ENCODE results near the gene FURIN.

FURIN gene

DNA sequence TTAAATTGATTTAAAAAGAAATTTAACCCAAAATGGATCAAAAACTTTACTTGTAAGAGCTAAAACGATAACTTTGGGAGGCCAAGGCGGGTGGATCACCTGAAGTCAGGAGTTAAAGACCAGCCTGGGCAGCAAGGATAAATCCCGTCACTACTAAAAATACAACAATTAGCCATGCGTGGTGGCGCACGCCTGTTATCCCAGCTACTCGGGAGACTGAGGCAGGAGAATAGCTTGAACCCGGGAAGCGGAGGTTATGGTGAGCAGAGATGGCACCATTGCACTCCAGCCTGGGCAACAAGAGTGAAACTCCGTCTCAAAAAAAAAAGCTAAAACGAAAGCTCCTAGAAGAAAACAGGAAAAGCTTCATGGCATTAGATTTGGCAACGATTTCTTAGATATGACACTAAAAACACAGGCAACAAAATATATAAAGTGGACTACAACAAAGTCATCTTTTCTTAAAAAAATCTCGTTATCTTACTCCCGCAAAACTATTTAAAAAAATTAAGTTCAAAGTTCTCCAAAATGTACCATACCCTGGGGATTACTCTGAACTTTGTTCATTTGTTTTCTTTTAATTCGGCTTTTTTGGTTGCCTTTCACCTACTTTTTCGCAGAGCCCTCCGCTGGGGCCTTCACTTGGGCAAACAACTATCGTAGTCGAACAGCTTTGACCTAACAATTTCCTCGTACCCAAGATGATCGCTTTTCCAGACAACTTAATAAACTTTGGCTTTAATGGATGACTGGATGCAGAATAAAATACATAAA, 61.0 kb downstream of the FURIN start:
- no peaks in the 10 kb centered on the region for H3K36me3 ChIP-seq
- peak overlapping the region; percentile 79 for H3K4me3 ChIP-seq (ENCODE audit: low read depth, low read length)
- no peaks in the 10 kb centered on the region for H3K27me3 ChIP-seq
- no peak for DNase-seq
- H3K4me1 ChIP-seq: 0 out of 2 replicates have a peak, but pooled peaks cover 3% of the 10 kb centered on the region
- TF ChIP-seq, protein P1, sequence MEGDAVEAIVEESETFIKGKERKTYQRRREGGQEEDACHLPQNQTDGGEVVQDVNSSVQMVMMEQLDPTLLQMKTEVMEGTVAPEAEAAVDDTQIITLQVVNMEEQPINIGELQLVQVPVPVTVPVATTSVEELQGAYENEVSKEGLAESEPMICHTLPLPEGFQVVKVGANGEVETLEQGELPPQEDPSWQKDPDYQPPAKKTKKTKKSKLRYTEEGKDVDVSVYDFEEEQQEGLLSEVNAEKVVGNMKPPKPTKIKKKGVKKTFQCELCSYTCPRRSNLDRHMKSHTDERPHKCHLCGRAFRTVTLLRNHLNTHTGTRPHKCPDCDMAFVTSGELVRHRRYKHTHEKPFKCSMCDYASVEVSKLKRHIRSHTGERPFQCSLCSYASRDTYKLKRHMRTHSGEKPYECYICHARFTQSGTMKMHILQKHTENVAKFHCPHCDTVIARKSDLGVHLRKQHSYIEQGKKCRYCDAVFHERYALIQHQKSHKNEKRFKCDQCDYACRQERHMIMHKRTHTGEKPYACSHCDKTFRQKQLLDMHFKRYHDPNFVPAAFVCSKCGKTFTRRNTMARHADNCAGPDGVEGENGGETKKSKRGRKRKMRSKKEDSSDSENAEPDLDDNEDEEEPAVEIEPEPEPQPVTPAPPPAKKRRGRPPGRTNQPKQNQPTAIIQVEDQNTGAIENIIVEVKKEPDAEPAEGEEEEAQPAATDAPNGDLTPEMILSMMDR (IDR thresholded peaks at IDR 0.05; ENCODE audit: low read depth, low read length): no peak
- no peaks in the 10 kb centered on the region for H3K9me3 ChIP-seq

DNA sequence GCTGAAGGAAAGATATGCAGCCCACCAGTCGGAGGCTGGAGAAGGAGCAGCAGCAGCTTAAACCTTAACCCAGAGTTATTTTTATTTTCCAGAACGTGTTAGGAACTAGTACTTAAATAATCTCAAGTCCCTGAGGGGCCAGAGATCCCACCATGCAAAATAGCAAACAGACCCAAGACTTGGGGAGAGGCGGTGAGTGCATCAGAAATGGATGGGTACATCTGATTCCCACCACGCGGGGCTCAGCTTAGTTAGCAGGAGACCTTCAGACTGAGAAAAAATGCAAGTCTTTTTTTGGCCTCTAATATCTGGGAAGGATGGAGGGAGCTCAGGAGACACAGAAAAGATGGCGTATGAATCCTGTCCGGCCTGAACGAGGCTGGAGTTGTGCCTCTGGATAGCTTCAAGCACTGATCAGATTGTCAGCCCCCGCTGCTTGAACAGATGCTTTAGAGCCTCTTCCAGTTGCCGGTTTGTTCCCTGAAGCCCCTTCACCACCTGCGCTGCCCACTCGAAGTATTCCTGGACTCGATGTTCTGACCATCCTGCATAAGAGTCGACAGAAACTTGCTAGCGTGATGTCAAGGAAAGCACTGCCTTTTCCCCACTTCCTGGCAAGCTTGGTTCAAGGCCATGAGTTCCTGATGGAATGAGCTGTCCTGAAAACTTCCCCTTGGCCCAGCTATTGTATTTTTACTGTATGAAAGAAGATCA, 62.6 kb downstream of the FURIN start:
- Histone ChIP-seq H3K27me3 (no peaks in the 10 kb centered on the region), H3K4me3 (ENCODE audit: low read depth, low read length) (peak overlapping the region; percentile 95), H3K4me1 (0 out of 2 replicates have a peak, but pooled peaks cover 3% of the 10 kb centered on the region), H3K36me3 (no peaks in the 10 kb centered on the region), H3K9me3 (no peaks in the 10 kb centered on the region)
- TF ChIP-seq, protein P1 (IDR thresholded peaks at IDR 0.05; ENCODE audit: low read depth, low read length): no peak
- DNase-seq: no peak

DNA sequence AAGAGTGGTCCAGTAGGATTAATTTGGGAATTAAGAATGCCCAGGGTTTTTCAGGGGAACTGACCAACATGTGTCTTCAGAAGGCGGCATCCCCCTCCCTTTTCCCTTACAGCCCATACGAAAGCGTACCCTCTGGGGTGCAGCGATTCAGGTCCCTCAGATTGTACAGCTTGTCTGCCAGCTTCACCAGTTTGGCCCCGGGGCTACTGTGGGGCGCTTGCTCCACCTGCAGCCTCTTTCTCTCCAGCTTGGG, 63.1 kb downstream of the FURIN start:
- Histone ChIP-seq H3K27me3 (no peaks in the 10 kb centered on the region), H3K9me3 (no peaks in the 10 kb centered on the region), H3K4me1 (0 out of 2 replicates have a peak, but pooled peaks cover 3% of the 10 kb centered on the region), H3K4me3 (ENCODE audit: low read depth, low read length) (peak overlapping the region; percentile 95), H3K36me3 (no peaks in the 10 kb centered on the region)
- TF ChIP-seq, protein P1 (IDR thresholded peaks at IDR 0.05; ENCODE audit: low read depth, low read length): no peak
- no peak for DNase-seq

DNA sequence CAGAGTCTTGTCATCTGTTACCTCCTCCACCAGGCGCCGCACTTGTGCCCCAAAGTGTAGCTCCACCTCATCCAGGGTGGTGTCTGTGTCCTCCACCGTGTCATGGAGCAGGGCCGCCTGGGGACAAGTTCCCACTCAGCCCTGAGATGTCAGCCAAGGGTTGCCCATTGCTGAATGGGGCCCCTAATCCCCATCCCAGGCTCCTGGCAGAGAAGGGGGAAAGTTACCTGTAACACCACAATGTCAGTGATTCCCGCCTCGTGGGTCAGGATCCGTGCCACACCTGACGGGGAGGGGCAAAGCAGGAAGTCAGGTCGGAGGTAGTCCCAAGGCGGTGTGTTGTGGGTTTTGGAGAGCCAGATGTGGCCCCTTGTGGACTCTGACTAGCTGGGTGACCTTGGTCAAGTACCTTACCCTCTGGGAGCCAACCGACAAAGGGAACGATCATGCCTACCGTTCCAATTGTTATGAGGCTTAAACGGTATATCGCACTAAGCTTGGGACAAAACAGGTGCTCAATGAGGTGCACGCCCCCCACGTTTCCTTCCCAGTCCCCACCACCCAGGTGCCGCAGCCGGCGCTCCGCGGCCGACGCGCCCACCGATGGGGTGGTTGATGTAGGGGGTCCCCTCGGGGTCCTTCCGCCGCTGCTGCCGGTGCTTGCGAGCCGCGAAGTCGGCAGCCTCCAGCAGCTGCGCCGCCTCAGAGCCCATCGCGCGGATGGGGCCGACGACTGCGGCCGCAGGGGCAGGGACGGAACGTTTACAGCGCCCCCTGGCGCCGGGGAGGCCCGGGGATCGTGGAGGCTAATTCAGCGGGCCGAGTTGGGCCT, 63.7 kb downstream of the FURIN start, which contains the start of gene HDDC3:
Gene HDDC3 (minus strand): TSS at position 722 of the 832 bp plus-strand sequence. CDS start 9 bp downstream, at position 713.
- peak within 1 kb of the TSS; percentile 95 for H3K4me3 ChIP-seq (ENCODE audit: low read depth, low read length)
- no peaks in the 10 kb centered on the region for H3K36me3 ChIP-seq
- no peaks in the 10 kb centered on the region for H3K9me3 ChIP-seq
- H3K27me3 ChIP-seq: no peaks in the 10 kb centered on the region
- TF ChIP-seq, protein P1 (IDR thresholded peaks at IDR 0.05; ENCODE audit: low read depth, low read length): peak; percentile 88
- 0 out of 2 replicates have a peak, but pooled peaks cover 3% of the 10 kb centered on the region for H3K4me1 ChIP-seq
- DNase-seq: peak; percentile 94

DNA sequence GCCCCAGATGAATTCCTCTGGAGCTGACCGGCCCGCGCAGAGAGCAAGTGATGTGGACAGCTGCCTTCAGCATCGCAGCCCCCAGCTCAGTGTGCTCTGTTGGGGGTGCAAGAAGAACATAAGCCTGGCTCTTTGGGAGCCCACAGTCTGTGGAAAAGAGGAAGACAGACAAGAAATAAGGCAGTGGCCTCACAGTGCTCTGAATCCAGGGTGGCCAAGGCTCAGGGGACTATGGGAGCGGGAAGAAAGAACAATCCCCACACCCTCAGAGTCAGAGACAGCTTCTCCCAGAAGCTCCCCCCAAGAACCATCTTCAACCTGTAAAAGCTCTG, 64.2 kb downstream of the FURIN start:
- TF ChIP-seq, protein P1 (IDR thresholded peaks at IDR 0.05; ENCODE audit: low read depth, low read length): no peak
- no peaks in the 10 kb centered on the region for H3K36me3 ChIP-seq
- H3K27me3 ChIP-seq: no peaks in the 10 kb centered on the region
- peak overlapping the region; percentile 95 for H3K4me3 ChIP-seq (ENCODE audit: low read depth, low read length)
- H3K4me1 ChIP-seq: 0 out of 2 replicates have a peak, but pooled peaks cover 3% of the 10 kb centered on the region
- no peaks in the 10 kb centered on the region for H3K9me3 ChIP-seq
- DNase-seq: no peak

Measured in BE2C (cell line).